Neuronal stem cell (in vitro differentiated cells): ENCODE measurements around the gene MLKL.
"Not testable (repeated sequence)": the region's sequence is repeated elsewhere in the genome, so short reads cannot be mapped to it uniquely, and the experiment has no call there.

Experiments used
- DNase-seq: peaks from one replicate; pipeline ENCODE4 v3.0.0-alpha.2; 2013; ENCODE audit warnings: low spot score
- H2AFZ ChIP-seq: one replicate; pipeline ENCODE4 v1.6.1; 2013; ENCODE audit warnings: mild to moderate bottlenecking, low read length, inconsistent platforms
- H2AK5ac ChIP-seq: 2 replicates; pipeline ENCODE4 v1.6.1; 2013; ENCODE audit warnings: low read depth, mild to moderate bottlenecking, inconsistent platforms, low read length, moderate library complexity, mixed read lengths
- H2BK120ac ChIP-seq: 2 replicates; pipeline ENCODE4 v1.6.1; 2013; ENCODE audit warnings: low read depth, mild to moderate bottlenecking, inconsistent platforms, low read length, moderate library complexity, mixed read lengths
- H2BK12ac ChIP-seq: one replicate; pipeline ENCODE4 v1.6.1; 2013; ENCODE audit warnings: low read length, inconsistent platforms
- H2BK15ac ChIP-seq: 2 replicates; pipeline ENCODE4 v1.6.1; 2013; ENCODE audit warnings: mild to moderate bottlenecking, low read length, inconsistent platforms, mixed read lengths
- H2BK5ac ChIP-seq: one replicate; pipeline ENCODE4 v1.6.1; 2013; ENCODE audit warnings: inconsistent platforms, mild to moderate bottlenecking, low read length, moderate library complexity
- H3K14ac ChIP-seq: one replicate; pipeline ENCODE4 v1.6.1; 2013; ENCODE audit warnings: low read length, inconsistent platforms
- H3K18ac ChIP-seq: 2 replicates; pipeline ENCODE4 v1.6.1; 2013; ENCODE audit warnings: low read length, inconsistent platforms
- H3K23ac ChIP-seq: 2 replicates; pipeline ENCODE4 v1.6.1; 2013; ENCODE audit warnings: low read depth, mild to moderate bottlenecking, mixed read lengths, low read length, inconsistent platforms; ENCODE audit not compliant: poor library complexity
- H3K27ac ChIP-seq: replicated peaks from 3 replicates; pipeline ENCODE4 v1.5.1; 2013; ENCODE audit warnings: low read length, inconsistent platforms
- H3K27me3 ChIP-seq, 3 experiments: 2 replicates each; pipeline ENCODE4 v1.6.1; 2013; ENCODE audit warnings: low read length in 3 of 3, mild to moderate bottlenecking in 2 of 3, inconsistent platforms in 1 of 3, low read depth in 1 of 3, mixed read lengths in 1 of 3, moderate library complexity in 1 of 3; ENCODE audit not compliant: control insufficient read depth in 3 of 3, insufficient read depth in 3 of 3
- H3K36me3 ChIP-seq, 2 donors: replicated peaks in 1 of 2; 2 replicates each; pipeline ENCODE4 v1.6.1; 2013; ENCODE audit warnings: low read length in 2 of 2; ENCODE audit not compliant: control insufficient read depth in 2 of 2, insufficient read depth in 2 of 2
- H3K4ac ChIP-seq: 2 replicates; pipeline ENCODE4 v1.6.1; 2013; ENCODE audit warnings: inconsistent platforms, mild to moderate bottlenecking, low read length, moderate library complexity
- H3K4me1 ChIP-seq, 2 donors: 1 replicate in 1 of 2; 2 replicates in 1 of 2; pipeline ENCODE4 v1.6.1; 2013; ENCODE audit warnings: low read length in 2 of 2, low read depth in 1 of 2; ENCODE audit not compliant: control insufficient read depth in 2 of 2, insufficient read depth in 1 of 2
- H3K4me2 ChIP-seq: one replicate; pipeline ENCODE4 v1.6.1; 2013; ENCODE audit warnings: mild to moderate bottlenecking, low read length, inconsistent platforms; ENCODE audit not compliant: insufficient read depth, poor library complexity, severe bottlenecking
- H3K4me3 ChIP-seq, 2 donors: 2 replicates each; pipeline ENCODE4 v1.5.1; 2013; ENCODE audit warnings: low read length in 2 of 2, mild to moderate bottlenecking in 2 of 2, inconsistent platforms in 1 of 2, moderate library complexity in 1 of 2
- H3K79me1 ChIP-seq: one replicate; pipeline ENCODE4 v1.6.1; 2013; ENCODE audit warnings: low read depth, mild to moderate bottlenecking, inconsistent platforms, low read length, moderate library complexity
- H3K9ac ChIP-seq: one replicate; pipeline ENCODE4 v1.6.1; 2013; ENCODE audit warnings: mild to moderate bottlenecking, low read depth, low read length, inconsistent platforms; ENCODE audit not compliant: poor library complexity
- H3K9me3 ChIP-seq, 2 donors: replicated peaks in 1 of 2; 2 replicates each; pipeline versions ENCODE3 to v1.6.1; 2013; ENCODE audit warnings: low read length in 2 of 2, mild to moderate bottlenecking in 2 of 2, inconsistent platforms in 1 of 2, low read depth in 1 of 2, mixed read lengths in 1 of 2, moderate library complexity in 1 of 2; ENCODE audit not compliant: control insufficient read depth in 2 of 2, insufficient read depth in 1 of 2
- H4K8ac ChIP-seq: one replicate; pipeline ENCODE4 v1.6.1; 2013; ENCODE audit warnings: low read depth, mild to moderate bottlenecking, inconsistent platforms, low read length, moderate library complexity
- H4K91ac ChIP-seq: one replicate; pipeline ENCODE4 v1.6.1; 2013; ENCODE audit warnings: low read length, low read depth, mild to moderate bottlenecking, inconsistent platforms; ENCODE audit not compliant: poor library complexity
- WGBS, 2 donors: extraction: QIAGEN DNeasy Blood & Tissue Kit; methylation state at CpG; one replicate each; pipeline ENCODE4 v1.1.7; 2013; ENCODE audit warnings: missing lambda C conversion rate in 2 of 2, mixed read lengths in 1 of 2; ENCODE audit not compliant: insufficient read length in 2 of 2, insufficient replicate concordance in 1 of 2; ENCODE audit errors: extremely low coverage in 2 of 2; 5-methylcytosine and 5-hydroxymethylcytosine counted together

Gene MLKL

DNA sequence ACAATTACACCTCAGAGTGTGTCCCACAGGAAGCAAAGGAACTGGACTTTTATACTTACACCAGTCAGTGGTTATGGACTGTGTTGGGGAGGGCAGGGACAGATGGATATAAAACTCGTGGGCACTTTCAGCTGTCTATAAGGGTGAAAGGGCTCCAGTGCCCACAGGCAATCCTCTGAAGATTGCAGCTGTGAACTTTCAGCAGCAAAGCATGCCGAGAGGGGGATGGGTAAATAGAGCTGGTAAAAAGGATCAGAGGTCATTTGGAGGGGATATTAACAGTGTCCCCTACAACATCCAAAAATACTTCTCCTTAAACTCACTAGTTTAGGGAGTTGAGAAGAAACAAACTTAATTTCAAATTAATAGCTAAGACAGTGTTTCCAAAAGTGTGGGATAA, 20.7 kb downstream of the MLKL start:
- no peak overlapping the region for H4K8ac ChIP-seq
- H3K14ac ChIP-seq, result no peak overlapping the region
- H2BK12ac ChIP-seq, result no peak overlapping the region
- H3K23ac ChIP-seq, result no peak overlapping the region
- no peak overlapping the region for H3K18ac ChIP-seq
- no peaks in the 10 kb centered on the region for H3K9me3 ChIP-seq
- no peak overlapping the region for H3K4me3 ChIP-seq
- no peak overlapping the region for H2AFZ ChIP-seq
- no peaks in the 10 kb centered on the region for H3K36me3 ChIP-seq
- H3K27ac ChIP-seq, result no peak overlapping the region
- H3K27me3 ChIP-seq, result peaks cover 0 to 17% (median 0%) of the 10 kb centered on the region in 3 experiments
- H3K4me2 ChIP-seq, result no peak overlapping the region
- no peak overlapping the region for H2BK120ac ChIP-seq
- no CpG with 5 or more reads among the region's 2 CpGs for WGBS, 2 donors
- H3K4ac ChIP-seq, result no peak overlapping the region
- no peak overlapping the region for H4K91ac ChIP-seq
- DNase-seq, result no peak
- H3K4me1 ChIP-seq, result no peaks in the 10 kb centered on the region
- H3K9ac ChIP-seq, result no peak overlapping the region
- no peak overlapping the region for H2BK5ac ChIP-seq
- no peak overlapping the region for H2AK5ac ChIP-seq
- H2BK15ac ChIP-seq, result no peak overlapping the region
- no peaks in the 10 kb centered on the region for H3K79me1 ChIP-seq

DNA sequence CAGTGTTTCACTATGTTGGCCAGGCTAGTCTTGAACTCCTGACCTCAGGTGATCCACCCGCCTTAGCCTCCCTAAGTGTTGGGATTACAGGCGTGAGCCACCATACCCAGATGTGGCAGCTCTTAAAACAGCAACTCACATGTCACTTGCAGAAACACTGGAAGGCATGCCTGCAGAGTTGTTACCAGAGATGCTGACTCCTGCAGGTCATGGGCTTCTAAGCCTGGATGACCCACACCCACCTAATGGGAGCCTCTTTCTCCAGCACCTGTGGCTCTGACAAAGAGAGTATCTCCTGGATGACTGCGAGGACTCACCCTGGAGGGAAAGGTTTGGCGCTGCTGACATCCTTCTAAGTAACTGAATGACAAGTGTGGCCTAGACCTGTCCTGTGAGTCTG, 22.8 kb downstream of the MLKL start:
- H2BK15ac ChIP-seq, result no peak overlapping the region
- H3K4me2 ChIP-seq, result no peak overlapping the region
- H2AFZ ChIP-seq, result no peak overlapping the region
- no peak overlapping the region for H3K23ac ChIP-seq
- no peaks in the 10 kb centered on the region for H3K79me1 ChIP-seq
- H3K9me3 ChIP-seq, result no peaks in the 10 kb centered on the region
- WGBS, 2 donors, result no CpG with 5 or more reads among the region's 4 CpGs
- H3K4me3 ChIP-seq, result no peak overlapping the region
- no peak overlapping the region for H2BK120ac ChIP-seq
- H3K14ac ChIP-seq, result no peak overlapping the region
- no peak overlapping the region for H4K91ac ChIP-seq
- H3K36me3 ChIP-seq, result no peaks in the 10 kb centered on the region
- H3K27me3 ChIP-seq, result peaks cover 0 to 23% (median 0%) of the 10 kb centered on the region in 3 experiments
- H4K8ac ChIP-seq, result no peak overlapping the region
- no peaks in the 10 kb centered on the region for H3K4me1 ChIP-seq
- no peak overlapping the region for H2AK5ac ChIP-seq
- no peak overlapping the region for H3K27ac ChIP-seq
- H3K4ac ChIP-seq, result no peak overlapping the region
- no peak overlapping the region for H3K9ac ChIP-seq
- no peak overlapping the region for H2BK5ac ChIP-seq
- H2BK12ac ChIP-seq, result no peak overlapping the region
- DNase-seq, result no peak
- H3K18ac ChIP-seq, result no peak overlapping the region

DNA sequence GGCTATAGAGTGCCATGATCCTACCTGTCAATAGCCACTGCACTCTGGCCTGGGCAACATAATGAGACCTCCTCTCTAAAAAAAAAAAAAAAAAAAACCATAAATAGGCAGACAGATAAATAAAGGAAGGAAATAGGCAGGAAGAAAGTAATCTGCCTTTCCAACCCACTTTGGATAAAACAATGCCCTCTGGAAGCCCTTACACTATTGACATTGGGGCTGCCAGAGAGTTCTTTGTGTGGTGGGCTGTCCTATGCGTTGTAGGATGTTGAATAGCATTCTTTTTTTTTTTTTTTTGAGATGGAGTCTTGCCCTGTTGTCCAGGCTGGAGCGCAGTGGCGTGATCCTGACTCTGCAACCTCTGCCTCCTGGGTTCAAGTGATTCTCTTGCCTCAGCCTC, 26.8 kb downstream of the MLKL start:
- no peak for DNase-seq
- Histone ChIP-seq H4K91ac (no peak overlapping the region), H2BK12ac (no peak overlapping the region), H3K4me3 (no peak overlapping the region), H2AK5ac (no peak overlapping the region), H2BK15ac (no peak overlapping the region), H2AFZ (no peak overlapping the region), H3K9me3 (no peaks in the 10 kb centered on the region), H3K14ac (no peak overlapping the region), H3K79me1 (no peaks in the 10 kb centered on the region), H2BK5ac (no peak overlapping the region), H3K4ac (no peak overlapping the region), H3K4me2 (no peak overlapping the region), H2BK120ac (no peak overlapping the region), H3K27ac (no peak overlapping the region), H3K4me1 (no peaks in the 10 kb centered on the region), H3K23ac (no peak overlapping the region), H3K27me3 (peaks cover 0 to 21% (median 0%) of the 10 kb centered on the region in 3 experiments), H3K9ac (no peak overlapping the region), H3K18ac (no peak overlapping the region), H4K8ac (no peak overlapping the region), H3K36me3 (no peaks in the 10 kb centered on the region)
- no CpG with 5 or more reads among the region's 3 CpGs for WGBS, 2 donors

DNA sequence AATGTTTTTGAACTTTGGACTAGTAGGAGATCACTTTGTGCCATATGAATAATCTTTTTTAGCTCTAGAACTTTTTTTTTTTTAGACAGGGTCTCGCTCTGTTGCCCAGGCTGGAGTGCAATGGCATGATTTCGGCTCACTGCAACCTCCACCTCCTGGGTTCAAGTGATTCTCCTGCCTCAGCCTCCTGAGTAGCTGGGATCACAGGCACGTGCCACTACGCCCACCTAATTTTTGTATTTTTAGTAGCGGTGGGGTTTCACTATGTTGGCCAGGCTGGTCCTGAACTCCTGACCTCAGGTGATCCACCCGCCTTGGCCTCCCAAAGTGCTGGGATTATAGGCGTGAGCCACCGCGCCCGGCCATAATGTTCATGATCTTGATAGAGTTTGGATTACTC, 31.8 kb downstream of the MLKL start:
- not testable (repeated sequence) for H3K79me1 ChIP-seq, H3K23ac ChIP-seq, H3K18ac ChIP-seq, H3K27me3 ChIP-seq, H2BK5ac ChIP-seq, H3K4me3 ChIP-seq, H3K4ac ChIP-seq, H2AFZ ChIP-seq, H3K9ac ChIP-seq, H2BK120ac ChIP-seq, DNase-seq, H3K4me2 ChIP-seq, H3K27ac ChIP-seq, H2BK12ac ChIP-seq, H2AK5ac ChIP-seq, H2BK15ac ChIP-seq, H3K4me1 ChIP-seq, H4K91ac ChIP-seq, H4K8ac ChIP-seq, H3K14ac ChIP-seq
- no CpG with 5 or more reads among the region's 10 CpGs for WGBS, 2 donors
- H3K9me3 ChIP-seq, result peaks cover 3 to 12% of the 10 kb centered on the region in 2 donors
- H3K36me3 ChIP-seq, result peaks cover 7 to 17% of the 10 kb centered on the region in 2 donors
